ENCODE measurements around the gene PHF23. TPM values are rescaled to one million over a fixed set of nuclear protein-coding genes. Genes with fewer than 3 reads are reported as not detected.

The PHF23 gene
- total RNA-seq, 1 experiment from 2014 or later: 48.5 TPM

DNA sequence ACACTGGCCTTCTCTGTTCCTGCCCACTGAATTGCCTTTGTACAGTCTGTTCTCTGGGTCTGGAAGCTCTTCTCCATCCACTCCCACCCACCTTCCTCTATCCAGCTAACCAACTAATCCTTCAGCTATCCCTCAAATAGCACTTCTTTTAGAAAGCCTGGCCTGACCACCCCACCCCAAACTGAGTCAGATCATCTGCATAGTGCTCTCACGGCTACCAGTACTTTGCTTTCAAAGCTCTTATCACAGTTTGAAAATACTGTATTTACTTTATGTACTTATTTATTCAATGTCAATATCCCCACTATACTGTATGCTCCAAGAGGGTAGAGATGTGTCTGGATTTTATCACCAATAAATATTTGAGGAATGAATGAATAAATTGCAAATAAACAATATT lies 27.5 kb upstream of the PHF23 start (continued):
- TF ChIP-seq, protein P1, sequence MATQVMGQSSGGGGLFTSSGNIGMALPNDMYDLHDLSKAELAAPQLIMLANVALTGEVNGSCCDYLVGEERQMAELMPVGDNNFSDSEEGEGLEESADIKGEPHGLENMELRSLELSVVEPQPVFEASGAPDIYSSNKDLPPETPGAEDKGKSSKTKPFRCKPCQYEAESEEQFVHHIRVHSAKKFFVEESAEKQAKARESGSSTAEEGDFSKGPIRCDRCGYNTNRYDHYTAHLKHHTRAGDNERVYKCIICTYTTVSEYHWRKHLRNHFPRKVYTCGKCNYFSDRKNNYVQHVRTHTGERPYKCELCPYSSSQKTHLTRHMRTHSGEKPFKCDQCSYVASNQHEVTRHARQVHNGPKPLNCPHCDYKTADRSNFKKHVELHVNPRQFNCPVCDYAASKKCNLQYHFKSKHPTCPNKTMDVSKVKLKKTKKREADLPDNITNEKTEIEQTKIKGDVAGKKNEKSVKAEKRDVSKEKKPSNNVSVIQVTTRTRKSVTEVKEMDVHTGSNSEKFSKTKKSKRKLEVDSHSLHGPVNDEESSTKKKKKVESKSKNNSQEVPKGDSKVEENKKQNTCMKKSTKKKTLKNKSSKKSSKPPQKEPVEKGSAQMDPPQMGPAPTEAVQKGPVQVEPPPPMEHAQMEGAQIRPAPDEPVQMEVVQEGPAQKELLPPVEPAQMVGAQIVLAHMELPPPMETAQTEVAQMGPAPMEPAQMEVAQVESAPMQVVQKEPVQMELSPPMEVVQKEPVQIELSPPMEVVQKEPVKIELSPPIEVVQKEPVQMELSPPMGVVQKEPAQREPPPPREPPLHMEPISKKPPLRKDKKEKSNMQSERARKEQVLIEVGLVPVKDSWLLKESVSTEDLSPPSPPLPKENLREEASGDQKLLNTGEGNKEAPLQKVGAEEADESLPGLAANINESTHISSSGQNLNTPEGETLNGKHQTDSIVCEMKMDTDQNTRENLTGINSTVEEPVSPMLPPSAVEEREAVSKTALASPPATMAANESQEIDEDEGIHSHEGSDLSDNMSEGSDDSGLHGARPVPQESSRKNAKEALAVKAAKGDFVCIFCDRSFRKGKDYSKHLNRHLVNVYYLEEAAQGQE (IDR thresholded peaks at IDR 0.05; ENCODE audit: low read depth): no peak
- TF ChIP-seq SIN3A (IDR thresholded peaks at IDR 0.05; ENCODE audit: low read depth) (no peak), CBX3 (IDR thresholded peaks at IDR 0.05; ENCODE audit: low read depth) (no peak), YY1 (IDR thresholded peaks at IDR 0.05; ENCODE audit: extremely low read depth, insufficient replicate concordance, low read depth, low read length) (no peak)
- TF ChIP-seq, protein P2, sequence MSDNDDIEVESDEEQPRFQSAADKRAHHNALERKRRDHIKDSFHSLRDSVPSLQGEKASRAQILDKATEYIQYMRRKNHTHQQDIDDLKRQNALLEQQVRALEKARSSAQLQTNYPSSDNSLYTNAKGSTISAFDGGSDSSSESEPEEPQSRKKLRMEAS (IDR thresholded peaks at IDR 0.05): no peak

DNA sequence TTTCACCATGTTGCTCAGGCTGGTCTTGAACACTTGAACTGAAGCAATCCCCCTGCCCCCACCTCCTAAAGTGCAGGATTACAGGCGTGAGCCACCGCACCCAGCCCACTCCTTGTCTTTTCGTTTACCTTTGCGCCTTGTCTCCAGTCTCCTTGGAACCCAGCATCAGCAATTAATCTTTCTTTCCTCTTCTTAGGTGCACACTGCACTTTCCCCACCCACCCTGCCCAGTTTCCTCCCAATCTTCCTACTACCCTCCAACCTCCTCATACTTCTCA lies 24.5 kb upstream of the PHF23 start:
- Histone ChIP-seq H3K4me3 (replicated peaks in 1 of 2; ENCODE audit: low read depth in 1 of 2, low read length in 2 of 2) (peak overlapping the region; percentile 98 to 99), H3K4me2 (ENCODE audit: low read length) (peak overlapping the region; percentile 90), H2AFZ (ENCODE audit: low read depth, low read length, poor library complexity, severe bottlenecking) (no peak overlapping the region), H3K9ac (ENCODE audit: low read length) (peak overlapping the region; percentile 99), H3K9me3 (ENCODE audit: control insufficient read depth in 1 of 2, insufficient read depth in 1 of 2, low read depth in 1 of 2, low read length in 2 of 2) (no peaks in the 10 kb centered on the region), H3K27me3 (ENCODE audit: insufficient read depth, low read length) (no peaks in the 10 kb centered on the region), H3K27ac (ENCODE audit: low read depth, low read length) (peak overlapping the region; percentile 94), H4K20me1 (ENCODE audit: insufficient read depth) (peaks cover 5% of the 10 kb centered on the region; the same call in 1 of the 2 replicates), H3K79me2 (ENCODE audit: insufficient read depth, low read length) (peaks cover 36% of the 10 kb centered on the region), H3K36me3 (ENCODE audit: control insufficient read depth in 1 of 2, insufficient read depth in 2 of 2, low read length in 2 of 2) (peaks cover 5 to 17% of the 10 kb centered on the region in 2 experiments), H3K9me2 (ENCODE audit: insufficient read depth) (no peaks in the 10 kb centered on the region), H3K4me1 (ENCODE audit: control insufficient read depth in 1 of 2, insufficient read depth in 2 of 2, low read length in 2 of 2) (peaks cover 40 to 69% of the 10 kb centered on the region in 2 experiments)
- RAD21 ChIA-PET (ENCODE audit: low non-redundant PET in 1 of 2, low total read pairs in 2 of 2, uncharacterized antibody in 2 of 2, unreplicated experiment in 2 of 2): interaction anchor here in 1 of 2 experiments (0.9 kb wide), 1 partner anchor 33 kb away, joined by 3 read pairs; no protein-coding TSS in a partner anchor
- DNase-seq (ENCODE audit: low read depth, low spot score) (no peak), ATAC-seq (no peak)
- intact Hi-C loops (cut with micrococcal nuclease): loop anchor here (2.0 to 10.0 kb wide), 3 partner anchors 17 to 171 kb away; partner anchors contain the start of genes FGF11, SLC2A4 and TMEM102
- POLR2A ChIA-PET: interaction anchor here (0.7 to 1.6 kb wide), 4 partner anchors 10 to 227 kb away, joined by 3 to 6 read pairs (median 3); partner anchors contain the start of gene SLC2A4
- BruUV-seq (replicated peaks): no TSS peak
- CTCF ChIA-PET: interaction anchor here (1.6 to 1.8 kb wide), 2 partner anchors 33 to 43 kb away, joined by 3 to 6 read pairs; no protein-coding TSS in a partner anchor
- TF ChIP-seq YY1 (IDR thresholded peaks at IDR 0.05; ENCODE audit: extremely low read depth, insufficient replicate concordance, low read depth, low read length): no peak
- TF ChIP-seq FOSL1 (IDR thresholded peaks at IDR 0.05; ENCODE audit: low read depth): no peak
- no peak for TF ChIP-seq POLR2AphosphoS5 (IDR thresholded peaks at IDR 0.05; ENCODE audit: low read depth, low read length)
- TF ChIP-seq ZNF274 (IDR thresholded peaks at IDR 0.05; ENCODE audit: low read depth, low read length): no peak
- TF ChIP-seq, protein P3, sequence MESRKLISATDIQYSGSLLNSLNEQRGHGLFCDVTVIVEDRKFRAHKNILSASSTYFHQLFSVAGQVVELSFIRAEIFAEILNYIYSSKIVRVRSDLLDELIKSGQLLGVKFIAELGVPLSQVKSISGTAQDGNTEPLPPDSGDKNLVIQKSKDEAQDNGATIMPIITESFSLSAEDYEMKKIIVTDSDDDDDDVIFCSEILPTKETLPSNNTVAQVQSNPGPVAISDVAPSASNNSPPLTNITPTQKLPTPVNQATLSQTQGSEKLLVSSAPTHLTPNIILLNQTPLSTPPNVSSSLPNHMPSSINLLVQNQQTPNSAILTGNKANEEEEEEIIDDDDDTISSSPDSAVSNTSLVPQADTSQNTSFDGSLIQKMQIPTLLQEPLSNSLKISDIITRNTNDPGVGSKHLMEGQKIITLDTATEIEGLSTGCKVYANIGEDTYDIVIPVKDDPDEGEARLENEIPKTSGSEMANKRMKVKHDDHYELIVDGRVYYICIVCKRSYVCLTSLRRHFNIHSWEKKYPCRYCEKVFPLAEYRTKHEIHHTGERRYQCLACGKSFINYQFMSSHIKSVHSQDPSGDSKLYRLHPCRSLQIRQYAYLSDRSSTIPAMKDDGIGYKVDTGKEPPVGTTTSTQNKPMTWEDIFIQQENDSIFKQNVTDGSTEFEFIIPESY (IDR thresholded peaks at IDR 0.05; ENCODE audit: extremely low read depth, insufficient replicate concordance, low read length): no peak
- TF ChIP-seq EZH2phosphoT487 (IDR thresholded peaks at IDR 0.05; ENCODE audit: borderline replicate concordance): no peak
- no peak for TF ChIP-seq POLR2A (IDR thresholded peaks at IDR 0.05; ENCODE audit: borderline replicate concordance, extremely low read depth, insufficient read depth, insufficient read length)
- TF ChIP-seq CEBPB (IDR thresholded peaks at IDR 0.05; ENCODE audit: low read depth): no peak
- TF ChIP-seq ZFX (IDR thresholded peaks at IDR 0.05): no peak
- TF ChIP-seq ELF1 (IDR thresholded peaks at IDR 0.05; ENCODE audit: borderline replicate concordance, low read depth): no peak
- TF ChIP-seq, protein P4, sequence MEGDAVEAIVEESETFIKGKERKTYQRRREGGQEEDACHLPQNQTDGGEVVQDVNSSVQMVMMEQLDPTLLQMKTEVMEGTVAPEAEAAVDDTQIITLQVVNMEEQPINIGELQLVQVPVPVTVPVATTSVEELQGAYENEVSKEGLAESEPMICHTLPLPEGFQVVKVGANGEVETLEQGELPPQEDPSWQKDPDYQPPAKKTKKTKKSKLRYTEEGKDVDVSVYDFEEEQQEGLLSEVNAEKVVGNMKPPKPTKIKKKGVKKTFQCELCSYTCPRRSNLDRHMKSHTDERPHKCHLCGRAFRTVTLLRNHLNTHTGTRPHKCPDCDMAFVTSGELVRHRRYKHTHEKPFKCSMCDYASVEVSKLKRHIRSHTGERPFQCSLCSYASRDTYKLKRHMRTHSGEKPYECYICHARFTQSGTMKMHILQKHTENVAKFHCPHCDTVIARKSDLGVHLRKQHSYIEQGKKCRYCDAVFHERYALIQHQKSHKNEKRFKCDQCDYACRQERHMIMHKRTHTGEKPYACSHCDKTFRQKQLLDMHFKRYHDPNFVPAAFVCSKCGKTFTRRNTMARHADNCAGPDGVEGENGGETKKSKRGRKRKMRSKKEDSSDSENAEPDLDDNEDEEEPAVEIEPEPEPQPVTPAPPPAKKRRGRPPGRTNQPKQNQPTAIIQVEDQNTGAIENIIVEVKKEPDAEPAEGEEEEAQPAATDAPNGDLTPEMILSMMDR (IDR thresholded peaks at IDR 0.05 in 2 of 3, conservative IDR thresholded peaks at IDR 0.05 in 1 of 3; ENCODE audit: borderline replicate concordance in 1 of 3, insufficient read depth in 1 of 3, low read depth in 2 of 3, low read length in 2 of 3): no peak
- TF ChIP-seq EZH2 (IDR thresholded peaks at IDR 0.05): no peak
- TF ChIP-seq JUND (IDR thresholded peaks at IDR 0.05): no peak
- no peak for TF ChIP-seq EGR1 (IDR thresholded peaks at IDR 0.05; ENCODE audit: low read depth)
- TF ChIP-seq SIN3A (IDR thresholded peaks at IDR 0.05; ENCODE audit: low read depth): no peak
- no peak for TF ChIP-seq SRF (IDR thresholded peaks at IDR 0.05; ENCODE audit: low read depth)
- no peak for TF ChIP-seq RAD21 (IDR thresholded peaks at IDR 0.05; ENCODE audit: low read depth)

Data from HCT116 (cell line).